Adipose tissue (tissue), 3 donors: ENCODE results near the gene IFNGR2. TPM values are rescaled to one million over a fixed set of nuclear protein-coding genes. Genes with fewer than 3 reads are reported as not detected.
"Not testable (repeated sequence)": the region's sequence is repeated elsewhere in the genome, so short reads cannot be mapped to it uniquely, and the experiment has no call there.

Experiments
- H3K27ac ChIP-seq: one replicate; pipeline ENCODE4 v1.5.1; 2013; ENCODE audit warnings: low read depth, low read length
- WGBS, 3 donors: extraction: QIAGEN DNeasy Blood & Tissue Kit; methylation state at CpG; one replicate each; pipeline ENCODE4 v1.1.7; 2013; 5-methylcytosine and 5-hydroxymethylcytosine counted together
- polyA plus RNA-seq, 3 donors: library from polyadenylated mRNA; stranded (reverse); fragments of 200-250 nt; gene quantifications; one replicate each; pipeline ENCODE4 v1.2.3, GENCODE V29; 2013
- donor health status: healthy with polysubstance abuse.
- donor health status: Bipolar disorder and iron deficiency.
- donor health status: healthy.

IFNGR2 gene
- polyA plus RNA-seq, 3 donors: 16.8 to 125 (median 87.6) TPM

- 64 to 95% (median 86%) methylated on average over 3 of the region's 3 CpGs for WGBS, 3 donors
- H3K27ac ChIP-seq: no peak overlapping the region
Observed at GRCh38 chr21:33425825-33426224, 22.6 kb downstream of the IFNGR2 start.

- WGBS, 3 donors: 83 to 90% (median 90%) methylated on average over 7 of the region's 7 CpGs
- H3K27ac ChIP-seq: no peak overlapping the region
Observed at GRCh38 chr21:33427051-33427450, 23.8 kb downstream of the IFNGR2 start.

GRCh38 chr21:33428669-33429068 lies 25.5 kb downstream of the IFNGR2 start:
- 78 to 88% (median 80%) methylated on average over 8 of the region's 8 CpGs for whole genome bisulfite sequencing, 3 donors

GRCh38 chr21:33430858-33431257 lies 27.6 kb downstream of the IFNGR2 start:
- 82 to 100% (median 98%) methylated on average over 3 of the region's 3 CpGs for WGBS, 3 donors
- H3K27ac ChIP-seq: no peak overlapping the region

More at GRCh38 chr21:33428669-33429068, 25.5 kb downstream of the IFNGR2 start:
- H3K27ac ChIP-seq: no peak overlapping the region

GRCh38 chr21:33432496-33432895 lies 29.3 kb downstream of the IFNGR2 start:
- WGBS, 3 donors: 89 to 95% (median 91%) methylated on average over 6 of the region's 6 CpGs
- no peak overlapping the region for H3K27ac ChIP-seq

GRCh38 chr21:33433001-33433400 lies 29.8 kb downstream of the IFNGR2 start:
- H3K27ac ChIP-seq: no peak overlapping the region
- WGBS, 3 donors: 84 to 93% (median 90%) methylated on average over 6 to 8 of the region's 8 CpGs

- H3K27ac ChIP-seq: no peak overlapping the region
- 63 to 78% (median 71%) methylated on average over 8 of the region's 8 CpGs for WGBS, 3 donors
Observed at GRCh38 chr21:33433425-33434114, 30.4 kb downstream of the IFNGR2 start.

GRCh38 chr21:33434770-33435360 lies 31.7 kb downstream of the IFNGR2 start:
- H3K27ac ChIP-seq: no peak overlapping the region
- 80 to 87% (median 80%) methylated on average over 5 of the region's 5 CpGs for WGBS, 3 donors

- no peak overlapping the region for H3K27ac ChIP-seq
- WGBS, 3 donors: 76 to 83% (median 79%) methylated on average over 6 of the region's 6 CpGs
Observed at GRCh38 chr21:33437140-33437539, 33.9 kb downstream of the IFNGR2 start.

GRCh38 chr21:33441489-33442477 lies 38.6 kb downstream of the IFNGR2 start:
- no peak overlapping the region for H3K27ac ChIP-seq
- 65 to 74% (median 67%) methylated on average over 11 of the region's 11 CpGs for WGBS, 3 donors

- no peak overlapping the region for H3K27ac ChIP-seq
- WGBS, 3 donors: 82 to 93% (median 90%) methylated on average over 5 of the region's 5 CpGs
Observed at GRCh38 chr21:33443194-33443593, 40.0 kb downstream of the IFNGR2 start.

- WGBS, 3 donors: 40 to 65% (median 40%) methylated on average over 2 of the region's 2 CpGs
- H3K27ac ChIP-seq: no peak overlapping the region
Observed at GRCh38 chr21:33444499-33444898, 41.3 kb downstream of the IFNGR2 start.

- H3K27ac ChIP-seq: not testable (repeated sequence)
- 95 to 98% (median 95%) methylated on average over 6 of the region's 6 CpGs for whole genome bisulfite sequencing, 3 donors
Observed at GRCh38 chr21:33446620-33447019, 43.4 kb downstream of the IFNGR2 start.

- 64 to 78% (median 75%) methylated on average over 4 of the region's 4 CpGs for WGBS, 3 donors
- H3K27ac ChIP-seq: no peak overlapping the region
Observed at GRCh38 chr21:33449616-33450015, 46.4 kb downstream of the IFNGR2 start.

GRCh38 chr21:33451634-33452071 lies 48.4 kb downstream of the IFNGR2 start:
- 80 to 92% (median 88%) methylated on average over 1 of the region's 1 CpG for WGBS, 3 donors
- H3K27ac ChIP-seq: no peak overlapping the region

- H3K27ac ChIP-seq: no peak overlapping the region
- 93 to 94% (median 94%) methylated on average over 3 of the region's 3 CpGs for WGBS, 3 donors
Observed at GRCh38 chr21:33452362-33452761, 49.1 kb downstream of the IFNGR2 start.

GRCh38 chr21:33455686-33456446 lies 52.7 kb downstream of the IFNGR2 start:
- H3K27ac ChIP-seq: no peak overlapping the region
- WGBS, 3 donors: 82 to 83% (median 82%) methylated on average over 6 of the region's 6 CpGs

- no peak overlapping the region for H3K27ac ChIP-seq
- WGBS, 3 donors: 98 to 99% (median 98%) methylated on average over 3 of the region's 3 CpGs
Observed at GRCh38 chr21:33458861-33459260, 55.6 kb downstream of the IFNGR2 start.
